GM21717 (cell line): Measurements from ENCODE around the gene PDX1.
A peak's percentile ranks its signal among the peaks of the same experiment; 100 is the strongest.

Experiments used
- ATAC-seq: cut with Tn5 transposase; IDR thresholded peaks from one replicate; pipeline ENCODE4 v1.9.1; 2021; ENCODE audit warnings: mild to moderate bottlenecking, moderate library complexity; ENCODE audit not compliant: unreplicated experiment

PDX1 gene

GRCh38 chr13:27921961-27922882 lies 2.4 kb downstream of the PDX1 start:
- no peak for ATAC-seq

- ATAC-seq, result no peak
These were observed 3.2 kb downstream of the PDX1 start for GRCh38 chr13:27922883-27923612.

- ATAC-seq, result no peak
These were observed 4.2 kb downstream of the PDX1 start for GRCh38 chr13:27923794-27924528.

GRCh38 chr13:27924529-27925141 lies 4.8 kb downstream of the PDX1 start:
- ATAC-seq, result no peak

- no peak for ATAC-seq
These were observed 5.6 kb downstream of the PDX1 start for GRCh38 chr13:27925220-27925991.

- no peak for ATAC-seq
These were observed 7.0 kb downstream of the PDX1 start for GRCh38 chr13:27926644-27927434.

- ATAC-seq, result no peak
These were observed 7.9 kb downstream of the PDX1 start for GRCh38 chr13:27927444-27928352.

- ATAC-seq, result no peak
These were observed 8.6 kb downstream of the PDX1 start for GRCh38 chr13:27928353-27928804.

- no peak for ATAC-seq
These were observed 9.3 kb downstream of the PDX1 start for GRCh38 chr13:27928805-27929753.

- ATAC-seq, result no peak
These were observed 10.1 kb downstream of the PDX1 start for GRCh38 chr13:27929868-27930267.

- no peak for ATAC-seq
These were observed 13.3 kb downstream of the PDX1 start for GRCh38 chr13:27933118-27933517.

- ATAC-seq, result no peak
These were observed 14.0 kb downstream of the PDX1 start for GRCh38 chr13:27933580-27934328.

- ATAC-seq, result no peak
These were observed 23.2 kb downstream of the PDX1 start for GRCh38 chr13:27942972-27943371.

GRCh38 chr13:27952876-27953675 lies 33.3 kb downstream of the PDX1 start:
- peak; percentile 9 for ATAC-seq

GRCh38 chr13:27953676-27954405 lies 34.0 kb downstream of the PDX1 start:
- ATAC-seq, result peak; percentile 88
